Erythroblast (primary cell): ENCODE measurements around the gene LIN7A.

Source experiments
- GATA1 ChIP-seq: IDR thresholded peaks from 2 replicates; pipeline ENCODE4 v1.6.1; 2011; ENCODE audit warnings: low read depth, mild to moderate bottlenecking, control low read depth, low read length, moderate library complexity
- POLR2A ChIP-seq: IDR thresholded peaks from 2 replicates; pipeline ENCODE4 v1.6.1; 2011; ENCODE audit warnings: mild to moderate bottlenecking, low read length

- TF ChIP-seq POLR2A (no peak), GATA1 (no peak)
Observed at GRCh38 chr12:80756875-80757274, 180.9 kb downstream of the LIN7A start.
